ENCODE results near the gene OR52L1. TPM values are rescaled to one million over a fixed set of nuclear protein-coding genes. Genes with fewer than 3 reads are reported as not detected.
"Not testable (repeated sequence)": the region's sequence is repeated elsewhere in the genome, so short reads cannot be mapped to it uniquely, and the experiment has no call there.

The OR52L1 gene
- total RNA-seq, 1 donor from 2014 or later = not detected

DNA sequence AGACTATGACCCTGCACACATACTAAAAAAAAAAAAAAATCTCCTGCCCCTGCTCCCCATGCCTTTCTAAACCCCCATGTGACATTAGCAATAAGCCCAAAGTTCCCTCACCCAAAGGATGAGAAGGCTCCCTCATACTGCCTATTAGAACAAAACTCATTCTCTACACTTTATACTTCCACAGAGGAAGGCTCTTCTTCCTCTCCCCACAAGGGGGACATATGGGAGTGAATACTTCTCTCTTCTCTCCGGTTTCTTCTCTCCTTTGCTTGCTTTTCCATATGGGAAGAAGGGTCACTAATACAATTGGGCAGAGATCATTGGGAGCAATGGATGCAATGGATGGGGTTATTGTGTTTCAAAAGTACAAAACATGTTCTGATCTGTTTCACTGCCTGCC is 3.3 kb downstream of the OR52L1 start:
- peaks cover 10% of the 10 kb centered on the region for H3K9me3 Mint-ChIP-seq
- no peak overlapping the region for H3K27ac Mint-ChIP-seq
- no peak for DNase-seq
- intact Hi-C loops (cut with micrococcal nuclease) = no loop called here
- no peak overlapping the region for H3K4me3 Mint-ChIP-seq
- H3K27me3 Mint-ChIP-seq = peaks cover 4% of the 10 kb centered on the region
- H3K4me1 Mint-ChIP-seq = no peaks in the 10 kb centered on the region
- H3K36me3 Mint-ChIP-seq (ENCODE audit: low read depth) = no peaks in the 10 kb centered on the region

- H3K36me3 Mint-ChIP-seq (ENCODE audit: low read depth) = no peaks in the 10 kb centered on the region
- H3K4me3 Mint-ChIP-seq = no peak overlapping the region
- intact Hi-C loops (cut with micrococcal nuclease) = no loop called here
- no peak overlapping the region for H3K27ac Mint-ChIP-seq
- no peaks in the 10 kb centered on the region for H3K4me1 Mint-ChIP-seq
- H3K27me3 Mint-ChIP-seq = peaks cover 6% of the 10 kb centered on the region
- no peak for DNase-seq
- no peaks in the 10 kb centered on the region for H3K9me3 Mint-ChIP-seq
These were observed 13.3 kb downstream of the OR52L1 start for GRCh38 chr11:5973530-5973929.

DNA sequence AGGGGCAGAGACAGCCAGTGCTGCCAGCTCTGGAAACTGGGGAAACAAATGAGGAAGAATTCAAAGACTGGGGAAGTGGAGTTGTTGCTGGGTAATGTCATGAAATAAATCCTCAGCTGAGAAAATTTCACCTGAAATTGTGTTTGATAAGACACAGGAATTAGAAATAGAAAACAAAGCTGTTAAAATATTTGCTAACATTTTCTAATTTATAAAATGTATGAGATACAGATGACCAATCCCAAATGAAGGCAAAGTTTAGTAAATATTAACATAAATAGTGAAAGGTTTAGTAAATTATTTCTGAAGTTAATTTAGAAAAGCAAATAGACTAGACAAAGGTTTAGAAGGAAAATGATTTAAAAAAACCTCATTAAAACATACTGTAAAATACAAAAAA is 18.4 kb downstream of the OR52L1 start, which contains the start of gene OR56A5:
Gene OR56A5, minus strand, starts transcription at position 101 of the 400 bp plus-strand sequence. Its CDS starts 0 bp downstream, at position 101.
- intact Hi-C loops (cut with micrococcal nuclease) = no loop called here
- no peak within 1 kb of the TSS for H3K4me3 Mint-ChIP-seq
- no peaks in the 10 kb centered on the region for H3K36me3 Mint-ChIP-seq (ENCODE audit: low read depth)
- H3K27ac Mint-ChIP-seq = no peak within 1 kb of the TSS
- DNase-seq = no peak
- H3K9me3 Mint-ChIP-seq = no peaks in the 10 kb centered on the region
- H3K4me1 Mint-ChIP-seq = no peaks in the 10 kb centered on the region
- peaks cover 6% of the 10 kb centered on the region for H3K27me3 Mint-ChIP-seq

GRCh38 chr11:5967708-5968107 is 19.1 kb downstream of the OR52L1 start:
- Mint-ChIP-seq H3K9me3 (no peaks in the 10 kb centered on the region), H3K27me3 (peaks cover 6% of the 10 kb centered on the region), H3K4me1 (no peaks in the 10 kb centered on the region), H3K27ac (no peak overlapping the region), H3K36me3 (ENCODE audit: low read depth) (no peaks in the 10 kb centered on the region), H3K4me3 (no peak overlapping the region)
- DNase-seq = no peak
- intact Hi-C loops (cut with micrococcal nuclease) = no loop called here

DNA sequence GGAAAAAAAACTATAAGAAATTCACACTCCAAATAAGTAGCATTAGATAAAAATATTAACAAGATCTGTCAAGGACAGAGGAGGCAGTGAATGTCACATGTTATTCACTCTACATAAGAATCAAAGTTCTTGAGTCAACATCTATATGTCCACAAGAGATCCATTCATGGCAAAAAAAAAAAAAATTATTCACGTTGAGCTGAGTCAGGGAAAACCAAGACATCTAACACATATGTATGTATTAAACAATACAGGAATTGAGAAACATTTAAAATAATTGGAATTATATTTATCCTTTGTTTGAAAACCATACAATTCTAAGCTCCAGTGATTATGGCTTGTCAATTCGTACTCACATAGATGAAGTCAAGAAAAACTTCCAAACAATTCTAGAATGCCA is 19.8 kb downstream of the OR52L1 start:
- Mint-ChIP-seq H3K36me3 (ENCODE audit: low read depth) (no peaks in the 10 kb centered on the region), H3K9me3 (no peaks in the 10 kb centered on the region), H3K4me3 (no peak overlapping the region), H3K27me3 (peaks cover 6% of the 10 kb centered on the region), H3K27ac (no peak overlapping the region), H3K4me1 (no peaks in the 10 kb centered on the region)
- intact Hi-C loops (cut with micrococcal nuclease) = no loop called here
- DNase-seq = no peak

- H3K4me3 Mint-ChIP-seq; DNase-seq; H3K9me3 Mint-ChIP-seq; intact Hi-C loops (cut with micrococcal nuclease); H3K36me3 Mint-ChIP-seq (ENCODE audit: low read depth); H3K4me1 Mint-ChIP-seq; H3K27ac Mint-ChIP-seq; H3K27me3 Mint-ChIP-seq: not testable (repeated sequence)
These were observed 26.0 kb downstream of the OR52L1 start for GRCh38 chr11:5960704-5961320.

DNA sequence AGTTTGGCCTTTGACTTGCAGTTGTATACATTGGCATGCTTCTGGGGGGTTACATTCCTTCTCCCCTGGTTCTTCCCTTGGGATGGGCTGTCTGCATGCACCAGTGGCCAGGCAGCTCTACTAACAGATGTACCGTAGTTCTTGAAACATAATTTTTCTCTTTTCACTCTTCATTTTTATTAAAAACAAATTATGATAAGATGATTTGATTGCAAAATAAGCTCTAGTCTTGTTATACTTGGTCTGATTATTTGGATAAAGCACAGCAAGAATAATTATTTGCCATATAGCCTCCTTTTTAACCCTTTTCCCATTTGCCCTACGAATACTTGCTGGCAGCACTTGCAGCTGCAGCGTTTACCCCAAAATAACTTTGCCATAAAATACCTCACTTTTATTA is 31.2 kb downstream of the OR52L1 start:
- H3K9me3 Mint-ChIP-seq = no peaks in the 10 kb centered on the region
- H3K4me3 Mint-ChIP-seq = no peak overlapping the region
- H3K4me1 Mint-ChIP-seq = no peaks in the 10 kb centered on the region
- H3K27ac Mint-ChIP-seq = no peak overlapping the region
- no peak for DNase-seq
- peaks cover 4% of the 10 kb centered on the region for H3K27me3 Mint-ChIP-seq
- intact Hi-C loops (cut with micrococcal nuclease) = no loop called here
- no peaks in the 10 kb centered on the region for H3K36me3 Mint-ChIP-seq (ENCODE audit: low read depth)

DNA sequence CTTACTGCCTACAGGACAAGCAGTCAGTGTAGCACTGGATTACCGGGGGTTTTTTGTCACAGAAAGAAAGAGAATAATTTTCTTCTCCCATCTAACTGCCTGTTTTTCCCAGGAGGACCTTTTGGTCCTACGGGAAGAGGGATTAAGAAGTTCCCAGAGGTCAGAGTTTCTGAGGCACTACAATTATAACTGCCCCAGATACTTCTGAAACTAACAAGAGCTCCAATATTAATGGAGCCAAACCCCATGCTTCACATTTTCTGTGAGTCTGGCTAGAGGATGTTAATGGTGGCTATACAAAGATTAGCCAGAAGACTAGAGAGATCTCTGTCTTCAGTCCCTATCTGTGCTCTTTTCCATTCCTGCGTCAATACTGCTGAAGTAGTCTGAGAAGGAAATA is 44.8 kb downstream of the OR52L1 start, which contains the start of gene OR56A3:
Gene OR56A3, plus strand, starts transcription at position 301 of the 400 bp plus-strand sequence. CDS start 5,096 bp downstream, outside the sequence.
- DNase-seq = no peak
- Mint-ChIP-seq H3K9me3 (no peaks in the 10 kb centered on the region), H3K27me3 (peaks cover 4% of the 10 kb centered on the region), H3K4me3 (no peak within 1 kb of the TSS), H3K27ac (no peak within 1 kb of the TSS), H3K4me1 (no peaks in the 10 kb centered on the region), H3K36me3 (ENCODE audit: low read depth) (no peaks in the 10 kb centered on the region)
- intact Hi-C loops (cut with micrococcal nuclease) = no loop called here

DNA sequence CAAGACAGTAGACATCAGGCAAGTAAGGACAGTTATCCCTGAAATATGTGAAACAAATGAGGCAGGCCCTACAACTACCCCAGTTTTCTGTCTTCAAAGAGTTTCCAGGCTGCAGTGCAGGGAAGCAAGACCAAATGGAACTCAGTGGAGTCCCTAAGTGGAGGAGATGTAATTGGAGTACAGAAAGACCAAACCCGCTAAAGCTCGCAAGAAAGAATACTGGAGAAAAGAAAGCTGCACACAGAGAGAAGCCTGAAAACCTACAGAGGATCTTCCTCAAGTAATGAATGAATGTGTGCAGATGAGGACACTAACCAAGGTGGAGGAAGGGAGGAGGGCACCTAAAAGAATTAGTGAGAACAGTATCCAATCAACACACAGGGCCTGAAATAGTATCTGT is 46.0 kb downstream of the OR52L1 start:
- Mint-ChIP-seq H3K27ac (no peak overlapping the region), H3K4me1 (no peaks in the 10 kb centered on the region), H3K9me3 (no peaks in the 10 kb centered on the region), H3K36me3 (ENCODE audit: low read depth) (no peaks in the 10 kb centered on the region), H3K27me3 (peaks cover 4% of the 10 kb centered on the region), H3K4me3 (no peak overlapping the region)
- no peak for DNase-seq
- intact Hi-C loops (cut with micrococcal nuclease) = no loop called here

GRCh38 chr11:5938603-5938965 is 48.2 kb downstream of the OR52L1 start:
- Mint-ChIP-seq H3K4me1 (no peaks in the 10 kb centered on the region), H3K27me3 (peaks cover 2% of the 10 kb centered on the region), H3K27ac (no peak overlapping the region), H3K36me3 (ENCODE audit: low read depth) (no peaks in the 10 kb centered on the region), H3K9me3 (no peaks in the 10 kb centered on the region), H3K4me3 (no peak overlapping the region)
- no peak for DNase-seq
- intact Hi-C loops (cut with micrococcal nuclease) = no loop called here

DNA sequence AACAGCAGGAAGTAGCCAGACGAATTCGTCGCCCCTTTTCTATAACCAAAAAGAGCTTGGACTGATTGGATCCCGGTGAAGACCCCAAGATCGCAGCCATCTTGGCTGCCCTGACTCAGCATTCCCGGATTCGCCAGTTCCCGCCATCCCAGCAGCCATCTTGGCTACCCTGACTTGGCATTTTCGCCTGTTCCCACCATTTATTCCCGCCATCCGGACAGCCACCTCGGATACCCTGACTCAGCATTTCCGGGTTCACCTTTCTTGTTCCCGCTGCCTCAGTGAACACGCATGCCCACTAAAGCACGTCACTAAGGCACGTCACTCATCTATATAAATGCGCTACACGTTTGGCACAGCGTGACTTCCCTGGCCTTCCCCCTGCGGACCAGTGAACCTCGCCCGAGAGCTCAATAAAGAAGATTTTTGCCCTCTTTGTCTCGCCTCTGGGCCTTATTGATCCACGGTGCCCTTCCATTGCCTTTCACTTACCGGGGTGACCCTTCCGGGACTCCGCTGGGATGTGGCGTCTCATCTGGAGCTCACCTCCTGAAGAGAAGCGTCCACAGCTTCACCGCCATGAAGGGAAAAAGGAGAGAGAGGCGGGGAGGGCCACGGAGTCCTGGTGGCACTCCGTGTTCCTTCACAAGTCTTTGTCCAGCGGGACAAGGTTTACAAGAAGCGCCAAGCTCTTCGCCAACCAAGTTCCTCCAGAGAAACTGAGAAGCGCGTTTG is 48.8 kb downstream of the OR52L1 start:
- H3K9me3 Mint-ChIP-seq = no peaks in the 10 kb centered on the region
- intact Hi-C loops (cut with micrococcal nuclease) = no loop called here
- no peak for DNase-seq
- peaks cover 2% of the 10 kb centered on the region for H3K27me3 Mint-ChIP-seq
- no peak overlapping the region for H3K27ac Mint-ChIP-seq
- H3K4me1 Mint-ChIP-seq = no peaks in the 10 kb centered on the region
- no peaks in the 10 kb centered on the region for H3K36me3 Mint-ChIP-seq (ENCODE audit: low read depth)
- no peak overlapping the region for H3K4me3 Mint-ChIP-seq

Other genes starting within 250 kb of the OR52L1 start
- gene OR52N4, start 232.7 kb downstream of the OR52L1 start, total RNA-seq = 0.38 TPM in 1 of 2 replicates, not detected in the other
- not detected in 2 replicates for gene OR52N5, start 203.6 kb downstream of the OR52L1 start, total RNA-seq
- not detected in 2 replicates for gene OR52N1, start 195.7 kb downstream of the OR52L1 start, total RNA-seq
- gene OR52N2, start 178.1 kb downstream of the OR52L1 start, total RNA-seq = not detected in 2 replicates
- gene OR52E6, start 145.1 kb downstream of the OR52L1 start, total RNA-seq = not detected in 2 replicates
- not detected in 2 replicates for gene OR52E8, start 129.3 kb downstream of the OR52L1 start, total RNA-seq
- gene OR52E4, start 106.4 kb downstream of the OR52L1 start, total RNA-seq = not detected in 2 replicates
- gene OR52E5, start 93.8 kb downstream of the OR52L1 start, total RNA-seq = not detected in 2 replicates
- gene OR56A3, start 44.7 kb downstream of the OR52L1 start, total RNA-seq = not detected in 2 replicates
- not detected in 2 replicates for gene OR56A5, start 18.5 kb downstream of the OR52L1 start, total RNA-seq
- 0.05 TPM in 1 of 2 replicates, not detected in the other for gene OR56A4, start 20.0 kb upstream of the OR52L1 start, total RNA-seq
- gene OR56A1, start 43.8 kb upstream of the OR52L1 start, total RNA-seq = not detected in 2 replicates
- not detected in 2 replicates for gene OR56B4, start 120.7 kb upstream of the OR52L1 start, total RNA-seq
- not detected in 2 replicates for gene OR52B2, start 183.3 kb upstream of the OR52L1 start, total RNA-seq
- gene OR52W1, start 212.2 kb upstream of the OR52L1 start, total RNA-seq = not detected in 2 replicates
- not detected in 2 replicates for gene C11orf42, start 218.6 kb upstream of the OR52L1 start, total RNA-seq
- gene FHIP1B, start 247.7 kb upstream of the OR52L1 start, total RNA-seq = 19.3 and 20.2 TPM in 2 replicates

All from activated CD4-positive, alpha-beta T cell treated with anti-CD3 and anti-CD28 coated beads, Interleukin-2, amount 10 ng/mL, durations not matched to agents 24 days and 14 days (primary cell).